Loucy (cell line): Measurements from ENCODE around the gene MAMLD1.

Experiments used
- H2AFZ ChIP-seq: fragments of 200-600 bp; sonication (generic); 2 replicates; pipeline ENCODE4 v1.6.0; 2016; ENCODE audit warnings: antibody characterized with exemption, mild to moderate bottlenecking, low read length, moderate library complexity
- H3F3A ChIP-seq: fragments of 200-600 bp; 2 replicates; pipeline ENCODE4 v1.6.0; 2016; ENCODE audit warnings: antibody characterized with exemption, low read depth, mild to moderate bottlenecking
- H3K27me3 ChIP-seq: fragments of 200-600 bp; sonication (generic); 2 replicates; pipeline ENCODE4 v1.6.1; 2014; ENCODE audit warnings: low read length, mild to moderate bottlenecking; ENCODE audit not compliant: insufficient read depth, poor library complexity, severe bottlenecking
- H3K36me3 ChIP-seq: fragments of 200-600 bp; sonication (generic); 2 replicates; pipeline ENCODE4 v1.6.1; 2016; ENCODE audit warnings: low read length; ENCODE audit not compliant: insufficient read depth
- H3K4me1 ChIP-seq: fragments of 200-600 bp; sonication (generic); 2 replicates; pipeline ENCODE4 v1.5.1; 2014; ENCODE audit warnings: low read length, mild to moderate bottlenecking; ENCODE audit not compliant: insufficient read depth, poor library complexity, severe bottlenecking
- H3K4me2 ChIP-seq: fragments of 200-600 bp; sonication (generic); 2 replicates; pipeline ENCODE4 v1.6.0; 2014; ENCODE audit warnings: antibody characterized with exemption, low read length, low read depth, mild to moderate bottlenecking; ENCODE audit not compliant: poor library complexity, severe bottlenecking
- H3K4me3 ChIP-seq: fragments of 200-600 bp; sonication (generic); 2 replicates; pipeline ENCODE4 v1.5.1; 2014; ENCODE audit warnings: low read length, mild to moderate bottlenecking, mixed read lengths; ENCODE audit not compliant: poor library complexity, severe bottlenecking
- H3K79me2 ChIP-seq: fragments of 200-600 bp; sonication (generic); 2 replicates; pipeline ENCODE4 v1.6.1; 2014; ENCODE audit warnings: low read length; ENCODE audit not compliant: insufficient read depth
- H3K9ac ChIP-seq: fragments of 200-600 bp; sonication (generic); 2 replicates; pipeline ENCODE4 v1.6.0; 2014; ENCODE audit warnings: mild to moderate bottlenecking, low read depth, low read length, moderate library complexity; ENCODE audit not compliant: poor library complexity, severe bottlenecking
- H3K9me2 ChIP-seq: fragments of 200-600 bp; sonication (generic); replicated peaks from 2 replicates; pipeline ENCODE4 v1.6.1; 2016; ENCODE audit warnings: low read depth, low read length, mixed read lengths
- H3K9me3 ChIP-seq: fragments of 200-600 bp; sonication (generic); 2 replicates; pipeline ENCODE4 v1.6.1; 2014; ENCODE audit warnings: mild to moderate bottlenecking, antibody characterized with exemption, low read length, low read depth; ENCODE audit not compliant: insufficient read depth
- H4K20me1 ChIP-seq: fragments of 200-600 bp; sonication (generic); 2 replicates; pipeline ENCODE4 v1.6.0; 2014; ENCODE audit warnings: antibody characterized with exemption, low read length, mild to moderate bottlenecking; ENCODE audit not compliant: insufficient read depth, poor library complexity, severe bottlenecking
- EZH2phosphoT487 ChIP-seq: fragments of 200-600 bp; IDR thresholded peaks from 2 replicates; pipeline ENCODE4 v1.6.1; 2018; ENCODE audit warnings: antibody characterized with exemption, mild to moderate bottlenecking, moderate library complexity, borderline replicate concordance
- TF ChIP-seq, protein P1 (sequence below): fragments of 200-600 bp; sonication (generic); conservative IDR thresholded peaks from 2 replicates; pipeline ENCODE4 v1.5.1; 2014; ENCODE audit warnings: mild to moderate bottlenecking, antibody characterized with exemption, low read length

Gene MAMLD1

DNA sequence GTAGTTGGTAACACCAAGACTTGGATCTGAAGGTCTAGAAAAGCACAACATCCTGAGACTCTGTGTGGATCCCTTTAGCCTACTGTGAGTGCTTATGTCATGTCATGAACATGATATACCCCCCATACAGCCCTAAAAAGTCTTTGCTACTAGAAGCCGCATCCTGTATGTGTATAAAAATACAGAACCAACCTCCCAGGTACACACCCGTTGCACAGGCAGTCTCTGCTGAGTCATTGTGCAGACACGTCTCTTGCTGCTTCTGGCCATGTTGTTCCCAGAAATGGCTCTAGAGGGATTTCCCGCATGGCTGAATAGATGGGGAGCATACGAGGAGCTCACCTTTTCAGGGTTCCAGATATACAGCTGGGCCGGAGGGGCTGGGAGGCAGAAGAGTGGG is 93.3 kb downstream of the MAMLD1 start:
- Histone ChIP-seq H3K36me3 (no peaks in the 10 kb centered on the region), H3K4me2 (no peak overlapping the region), H3K4me3 (no peak overlapping the region), H3K9ac (no peak overlapping the region), H4K20me1 (no peaks in the 10 kb centered on the region), H3F3A (no peaks in the 10 kb centered on the region), H3K9me2 (no peaks in the 10 kb centered on the region), H3K79me2 (no peaks in the 10 kb centered on the region), H2AFZ (no peak overlapping the region), H3K27me3 (no peaks in the 10 kb centered on the region), H3K4me1 (peaks cover 9% of the 10 kb centered on the region), H3K9me3 (no peaks in the 10 kb centered on the region)
- TF ChIP-seq, protein P1, sequence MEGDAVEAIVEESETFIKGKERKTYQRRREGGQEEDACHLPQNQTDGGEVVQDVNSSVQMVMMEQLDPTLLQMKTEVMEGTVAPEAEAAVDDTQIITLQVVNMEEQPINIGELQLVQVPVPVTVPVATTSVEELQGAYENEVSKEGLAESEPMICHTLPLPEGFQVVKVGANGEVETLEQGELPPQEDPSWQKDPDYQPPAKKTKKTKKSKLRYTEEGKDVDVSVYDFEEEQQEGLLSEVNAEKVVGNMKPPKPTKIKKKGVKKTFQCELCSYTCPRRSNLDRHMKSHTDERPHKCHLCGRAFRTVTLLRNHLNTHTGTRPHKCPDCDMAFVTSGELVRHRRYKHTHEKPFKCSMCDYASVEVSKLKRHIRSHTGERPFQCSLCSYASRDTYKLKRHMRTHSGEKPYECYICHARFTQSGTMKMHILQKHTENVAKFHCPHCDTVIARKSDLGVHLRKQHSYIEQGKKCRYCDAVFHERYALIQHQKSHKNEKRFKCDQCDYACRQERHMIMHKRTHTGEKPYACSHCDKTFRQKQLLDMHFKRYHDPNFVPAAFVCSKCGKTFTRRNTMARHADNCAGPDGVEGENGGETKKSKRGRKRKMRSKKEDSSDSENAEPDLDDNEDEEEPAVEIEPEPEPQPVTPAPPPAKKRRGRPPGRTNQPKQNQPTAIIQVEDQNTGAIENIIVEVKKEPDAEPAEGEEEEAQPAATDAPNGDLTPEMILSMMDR = no peak
- TF ChIP-seq EZH2phosphoT487 = no peak

DNA sequence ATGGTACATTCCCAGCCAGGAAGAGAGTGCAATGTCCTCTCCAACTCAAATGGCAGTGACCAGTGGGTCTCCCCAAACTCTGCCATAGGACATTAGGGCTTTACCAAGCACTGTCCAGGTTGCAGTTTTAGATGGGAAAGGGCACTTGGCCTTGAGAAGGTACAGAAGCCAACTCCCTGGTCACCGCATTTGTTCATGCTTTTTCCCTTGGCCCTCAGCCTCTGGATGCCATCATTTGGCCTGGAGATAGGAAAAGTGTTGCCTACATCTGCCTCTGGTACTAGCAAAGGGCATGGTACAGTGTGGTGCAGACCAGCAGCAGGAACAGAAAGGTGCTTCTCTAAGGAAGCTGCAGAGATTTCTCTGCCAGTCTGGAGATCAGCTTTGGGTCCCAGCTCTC is 93.8 kb downstream of the MAMLD1 start:
- Histone ChIP-seq H3K4me1 (peaks cover 9% of the 10 kb centered on the region), H2AFZ (no peak overlapping the region), H3K9me3 (no peaks in the 10 kb centered on the region), H3K27me3 (no peaks in the 10 kb centered on the region), H3K9ac (no peak overlapping the region), H3F3A (no peaks in the 10 kb centered on the region), H3K36me3 (no peaks in the 10 kb centered on the region), H3K4me3 (no peak overlapping the region), H4K20me1 (no peaks in the 10 kb centered on the region), H3K79me2 (no peaks in the 10 kb centered on the region), H3K9me2 (no peaks in the 10 kb centered on the region), H3K4me2 (no peak overlapping the region)
- TF ChIP-seq, protein P1 = no peak
- no peak for TF ChIP-seq EZH2phosphoT487

DNA sequence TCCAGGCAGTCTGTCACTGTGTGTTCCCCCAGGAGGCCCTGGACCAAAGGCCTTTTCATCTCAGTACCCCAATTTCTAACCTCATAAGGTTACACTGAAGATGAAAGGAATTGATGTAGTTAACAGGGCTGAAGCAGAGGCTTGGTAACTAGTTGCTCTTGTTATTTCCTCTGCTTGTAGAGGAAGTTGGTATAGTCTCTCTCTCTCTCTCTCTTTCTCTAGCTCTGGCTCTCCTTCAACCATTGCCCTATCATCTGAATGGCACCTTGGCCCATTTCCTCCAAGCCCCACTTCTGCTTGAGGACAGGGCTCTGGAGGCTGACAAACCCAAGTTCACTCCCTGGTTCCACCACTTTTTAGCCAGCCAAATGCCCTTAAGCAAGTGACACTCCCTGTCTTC is 96.1 kb downstream of the MAMLD1 start:
- Histone ChIP-seq H3K4me1 (peaks cover 9% of the 10 kb centered on the region), H3K9me2 (no peaks in the 10 kb centered on the region), H3K36me3 (no peaks in the 10 kb centered on the region), H2AFZ (no peak overlapping the region), H3F3A (no peaks in the 10 kb centered on the region), H3K4me3 (no peak overlapping the region), H3K79me2 (no peaks in the 10 kb centered on the region), H3K27me3 (no peaks in the 10 kb centered on the region), H3K4me2 (no peak overlapping the region), H3K9me3 (no peaks in the 10 kb centered on the region), H4K20me1 (no peaks in the 10 kb centered on the region), H3K9ac (no peak overlapping the region)
- TF ChIP-seq, protein P1 = no peak
- TF ChIP-seq EZH2phosphoT487 = no peak
